Measurements from ENCODE around the gene PVALB.

PVALB gene

GRCh38 chr22:36818010-36818642 is 1.3 kb upstream of the PVALB start:
- H3K9me3 ChIP-seq (ENCODE audit: control insufficient read depth, insufficient read depth, low read depth, low read length): no peaks in the 10 kb centered on the region
- H3K4me3 ChIP-seq (ENCODE audit: low read depth, low read length): no peak overlapping the region
- ChIA-PET POLR2A (no interaction called here), CTCF (interaction anchor here (0.6 to 2.2 kb wide), 3 partner anchors 35 to 64 kb away, joined by 3 to 18 read pairs (median 8); no protein-coding TSS in a partner anchor)
- peaks cover 12% of the 10 kb centered on the region for H3K4me1 ChIP-seq (ENCODE audit: control insufficient read depth, insufficient read depth, low read length)
- TF ChIP-seq PATZ1 (tag by site-specific recombination; IDR thresholded peaks at IDR 0.05): no peak
- no peak for TF ChIP-seq MZF1 (tag by site-specific recombination; IDR thresholded peaks at IDR 0.05; ENCODE audit: borderline replicate concordance)
- no peak for TF ChIP-seq KLF8 (tag by site-specific recombination; IDR thresholded peaks at IDR 0.05)
- peak; percentile 78 for TF ChIP-seq ZIC2 (tag by site-specific recombination; IDR thresholded peaks at IDR 0.05)
- no peak overlapping the region for H3K27ac ChIP-seq (ENCODE audit: extremely low read depth, low read depth, low read length)
- no peaks in the 10 kb centered on the region for H3K36me3 ChIP-seq (ENCODE audit: control insufficient read depth in 2 of 2, insufficient read depth in 1 of 2, low read length in 2 of 2)

GRCh38 chr22:36817525-36817848 is 652 bp upstream of the PVALB start:
- ChIA-PET POLR2A (no interaction called here), CTCF (interaction anchor here (2.2 kb wide), 1 partner anchor 39 kb away, joined by 18 read pairs; no protein-coding TSS in a partner anchor)
- TF ChIP-seq ZBTB44 (tag by site-specific recombination; IDR thresholded peaks at IDR 0.05): no peak
- TF ChIP-seq ZFHX2 (tag by site-specific recombination; conservative IDR thresholded peaks at IDR 0.05): no peak
- peak; percentile 82 for TF ChIP-seq ZNF692 (tag by site-specific recombination; IDR thresholded peaks at IDR 0.05)
- no peak for TF ChIP-seq ZNF394 (tag by site-specific recombination; IDR thresholded peaks at IDR 0.05; ENCODE audit: borderline replicate concordance)
- no peak for TF ChIP-seq ZSCAN4 (tag by site-specific recombination; IDR thresholded peaks at IDR 0.05)
- TF ChIP-seq ZFP69B (tag by site-specific recombination; IDR thresholded peaks at IDR 0.05): peak; percentile 51; the same call in 1 of the 2 replicates
- TF ChIP-seq ZNF280D (tag by site-specific recombination; IDR thresholded peaks at IDR 0.05): no peak
- no peak; the same call in 1 of the 2 replicates for TF ChIP-seq GLIS2 (tag by site-specific recombination; IDR thresholded peaks at IDR 0.05)
- TF ChIP-seq HIC1 (tag by site-specific recombination; IDR thresholded peaks at IDR 0.05): no peak
- TF ChIP-seq ZNF521 (tag by site-specific recombination; IDR thresholded peaks at IDR 0.05): no peak
- TF ChIP-seq ZSCAN18 (tag by site-specific recombination; IDR thresholded peaks at IDR 0.05): no peak
- no peak for TF ChIP-seq ZNF510 (tag by site-specific recombination; IDR thresholded peaks at IDR 0.05; ENCODE audit: insufficient replicate concordance)
- TF ChIP-seq GLI4 (tag by site-specific recombination; IDR thresholded peaks at IDR 0.05): no peak
- TF ChIP-seq ZNF114 (tag by site-specific recombination; IDR thresholded peaks at IDR 0.05): no peak
- TF ChIP-seq ZNF311 (tag by site-specific recombination; IDR thresholded peaks at IDR 0.05; ENCODE audit: borderline replicate concordance): no peak
- no peak for TF ChIP-seq ZNF174 (tag by site-specific recombination; IDR thresholded peaks at IDR 0.05)
- no peak for TF ChIP-seq ZNF830 (tag by site-specific recombination; IDR thresholded peaks at IDR 0.05; ENCODE audit: low read depth)

More at GRCh38 chr22:36817525-36817848, 652 bp upstream of the PVALB start:
- H3K4me1 ChIP-seq (ENCODE audit: control insufficient read depth, insufficient read depth, low read length): peaks cover 12% of the 10 kb centered on the region
- H3K27ac ChIP-seq (ENCODE audit: extremely low read depth, low read depth, low read length): no peak overlapping the region
- H3K36me3 ChIP-seq (ENCODE audit: control insufficient read depth in 2 of 2, insufficient read depth in 1 of 2, low read length in 2 of 2): no peaks in the 10 kb centered on the region
- H3K9me3 ChIP-seq (ENCODE audit: control insufficient read depth, insufficient read depth, low read depth, low read length): no peaks in the 10 kb centered on the region
- H3K4me3 ChIP-seq (ENCODE audit: low read depth, low read length): no peak overlapping the region

Measured in HEK293 (cell line).